K562 (cell line): ENCODE measurements around the gene MSI1. TPM values are rescaled to one million over a fixed set of nuclear protein-coding genes. Genes with fewer than 3 reads are reported as not detected.
A peak's percentile ranks its signal among the peaks of the same experiment; 100 is the strongest.

Experiments
- ATAC-seq: fragments of 200-7000 bp; cut with Tn5 transposase; 3 replicates; pipeline ENCODE4 v1.9.1; 2020; ENCODE audit warnings: moderate library complexity
- BruUV-seq: library from RNA; stranded (reverse); fragments of 400-500 nt; replicated peaks from 2 replicates; lab custom pipeline; 2021; lab: Mats Ljungman, UMichigan
- CTCF ChIA-PET: fragments of 300-600 bp; formaldehyde crosslinking; extraction: SDS; loops from one replicate; lab custom pipeline; 2021; ENCODE audit warnings: low intra/inter-chr PET ratio; lab: Yijun Ruan, JAX
- POLR2A ChIA-PET: fragments of 300-600, 350-650 bp; sonication (Branson Sonifier 250); formaldehyde crosslinking; extraction: SDS; loops from one replicate; lab custom pipeline; 2021; ENCODE audit warnings: antibody characterized with exemption, inconsistent platforms; lab: Yijun Ruan, JAX
- DNase-seq, 4 experiments: peaks; one replicate each; pipeline versions ENCODE4 v3.0.0 to v3.0.0-alpha.2; 2011 to 2018; ENCODE audit warnings: low spot score in 3 of 4, mixed read lengths in 3 of 4; ENCODE audit errors: extremely low read depth in 1 of 4
- FAIRE-seq: peaks from 2 replicates; lab custom pipeline; 2011; peaks lifted over from hg19 to GRCh38; lab: Jason Lieb, UNC
- H2AFZ ChIP-seq: 2 replicates; pipeline ENCODE4 v1.6.0; 2011; ENCODE audit warnings: low read depth, low read length, control low read depth, inconsistent platforms
- H3K27ac ChIP-seq: fragments of 200-600 bp; 3 replicates; pipeline ENCODE4 v1.8.0; 2011; ENCODE audit warnings: low read depth, mild to moderate bottlenecking, control low read depth, inconsistent platforms, low read length, moderate library complexity, mixed read lengths; ENCODE audit errors: extremely low read depth
- H3K27me3 ChIP-seq, 2 experiments: fragments of 300-600 bp in 1 of 2; 2 replicates in 1 of 2; 3 replicates in 1 of 2; pipeline versions ENCODE4 v1.6.0 to v1.8.0; 2011; ENCODE audit warnings: inconsistent platforms in 2 of 2, low read length in 2 of 2, mild to moderate bottlenecking in 1 of 2, mixed read lengths in 1 of 2, moderate library complexity in 1 of 2; ENCODE audit not compliant: control insufficient read depth in 2 of 2, insufficient read depth in 2 of 2
- H3K36me3 ChIP-seq: fragments of 300-600 bp; 3 replicates; pipeline ENCODE4 v1.8.0; 2011; ENCODE audit warnings: mild to moderate bottlenecking, low read length, inconsistent platforms; ENCODE audit not compliant: control insufficient read depth, insufficient read depth
- H3K4me1 ChIP-seq, 2 experiments: fragments of 200-600 bp in 1 of 2; replicated peaks in 1 of 2; 2 replicates in 1 of 2; 3 replicates in 1 of 2; pipeline versions ENCODE4 v1.5.1 to v1.8.0; 2011; ENCODE audit warnings: inconsistent platforms in 2 of 2, low read length in 2 of 2, mild to moderate bottlenecking in 1 of 2, mixed read lengths in 1 of 2, moderate library complexity in 1 of 2; ENCODE audit not compliant: control insufficient read depth in 2 of 2, insufficient read depth in 2 of 2
- H3K4me2 ChIP-seq: 2 replicates; pipeline ENCODE4 v1.6.1; 2011; ENCODE audit warnings: low read length, control low read depth, inconsistent platforms, mixed read lengths; ENCODE audit not compliant: insufficient read depth
- H3K4me3 ChIP-seq: fragments of 200-600 bp; sonication (generic), shearing (Covaris generic); 2 replicates; pipeline ENCODE4 v1.5.1; 2016; ENCODE audit warnings: control low read depth, inconsistent platforms
- H3K79me2 ChIP-seq: fragments of 200-600 bp; 3 replicates; pipeline ENCODE4 v1.8.0; 2011; ENCODE audit warnings: low read length, inconsistent platforms; ENCODE audit not compliant: control insufficient read depth, insufficient read depth
- H3K9ac ChIP-seq, 2 experiments: 2 replicates each; pipeline versions ENCODE4 v1.6.0 to v1.6.1; 2011; ENCODE audit warnings: low read depth in 2 of 2, low read length in 2 of 2, control low read depth in 1 of 2, inconsistent platforms in 1 of 2, mild to moderate bottlenecking in 1 of 2, mixed read lengths in 1 of 2; ENCODE audit not compliant: insufficient read depth in 1 of 2
- H3K9me1 ChIP-seq: one replicate; pipeline ENCODE4 v1.6.0; 2011; ENCODE audit warnings: inconsistent platforms, mild to moderate bottlenecking, low read length, moderate library complexity; ENCODE audit not compliant: control insufficient read depth, insufficient read depth
- H3K9me3 ChIP-seq: replicated peaks from 2 replicates; pipeline ENCODE4 v1.5.1; 2011; ENCODE audit warnings: low read depth, low read length, inconsistent platforms; ENCODE audit not compliant: control insufficient read depth, insufficient read depth
- H4K20me1 ChIP-seq: replicated peaks from 2 replicates; pipeline ENCODE4 v1.6.1; 2011; ENCODE audit warnings: low read length, inconsistent platforms, mixed read lengths; ENCODE audit not compliant: control insufficient read depth, insufficient read depth
- BHLHE40 ChIP-seq: IDR thresholded peaks from 2 replicates; pipeline ENCODE4 v1.6.1; 2011; ENCODE audit warnings: low read length, improper control_type of control experiment
- CHD2 ChIP-seq: IDR thresholded peaks from 2 replicates; pipeline ENCODE4 v1.6.1; 2011; ENCODE audit warnings: low read depth, low read length
- ETV5 ChIP-seq: sonication (generic); formaldehyde crosslinking; IDR thresholded peaks from 2 replicates; pipeline ENCODE4 v1.4.0; 2020; ENCODE audit warnings: low read depth, mild to moderate bottlenecking, missing genetic modification reagents
- HDAC6 ChIP-seq: IDR thresholded peaks from 2 replicates; pipeline ENCODE4 v1.6.1; 2012; ENCODE audit warnings: low read depth, mild to moderate bottlenecking, control low read depth, inconsistent platforms, low read length, moderate library complexity
- MTA2 ChIP-seq: fragments of 450-650 bp; IDR thresholded peaks from 2 replicates; pipeline ENCODE4 v1.6.1; 2016; ENCODE audit warnings: low read depth
- POLR2A ChIP-seq: fragments of 450-650 bp; conservative IDR thresholded peaks from 2 replicates; pipeline ENCODE4 v1.6.1; 2016
- PRMT5 ChIP-seq: sonication (generic); formaldehyde crosslinking; IDR thresholded peaks from 2 replicates; pipeline ENCODE4 v1.5.0; 2020; ENCODE audit warnings: missing genetic modification reagents
- RAD51 ChIP-seq: fragments of 450-650 bp; IDR thresholded peaks from 2 replicates; pipeline ENCODE4 v1.7.1; 2016; ENCODE audit warnings: low read depth, mild to moderate bottlenecking, borderline replicate concordance
- RHOXF2B ChIP-seq: fragments of 250-450 bp; sonication (Bioruptor Pico); conservative IDR thresholded peaks from 2 replicates; pipeline ENCODE4 v1.5.1; 2021
- TBL1XR1 ChIP-seq, 2 experiments: IDR thresholded peaks; 2 replicates each; pipeline ENCODE4 v1.6.1; 2012; ENCODE audit warnings: improper control_type of control experiment in 2 of 2, low read length in 2 of 2, mild to moderate bottlenecking in 1 of 2
- ZBED1 ChIP-seq: IDR thresholded peaks from 2 replicates; pipeline ENCODE4 v1.6.1; 2014
- ZNF589 ChIP-seq: fragments of 200-800 bp; sonication (Bioruptor generic); IDR thresholded peaks from 2 replicates; pipeline ENCODE4 v1.6.1; 2016; ENCODE audit warnings: low read depth, missing genetic modification characterization, missing compliant biosample characterization
- ZNF76 ChIP-seq: fragments of 250-450 bp; sonication (Bioruptor Pico); IDR thresholded peaks from 2 replicates; pipeline ENCODE4 v1.4.0; 2020; ENCODE audit warnings: mild to moderate bottlenecking, moderate library complexity, borderline replicate concordance
- WGBS: fragments of 100-300 bp; shearing (Covaris generic); methylation state at CpG from one replicate; pipeline ENCODE4 v1.1.6; 2016; ENCODE audit warnings: low coverage, mixed read lengths; ENCODE audit not compliant: insufficient coverage; ENCODE audit errors: missing lambda C conversion rate; 5-methylcytosine and 5-hydroxymethylcytosine counted together
- in situ Hi-C: fragments of 300-500 bp; cut with MboI; formaldehyde crosslinking; loops from 4 replicates; pipeline ENCODE4 v1.15.0; 2018; ENCODE audit warnings: inconsistent platforms, mixed read lengths
- intact Hi-C: fragments of 100-400 bp; cut with micrococcal nuclease; formaldehyde crosslinking; loops from 2 replicates; pipeline ENCODE4 v1.14.2; 2022
- polyA plus RNA-seq, 8 experiments: library from polyadenylated mRNA; depleted of rRNA in 4 of 8; stranded (reverse) in 5 of 8; unstranded in 3 of 8; fragments of >200 nt; fragmentation: Nextera tagmentation in 2 of 8; fragmentation: Illumina TruSeq in 1 of 8; extraction: Ambion mirVana in 2 of 8; extraction: Trizol in 1 of 8; gene quantifications; 2 replicates each; pipeline versions ENCODE4 v1.2.1 to v1.2.3, GENCODE V29; 2011 to 2014; ENCODE audit warnings: inconsistent platforms in 1 of 8, missing spikeins in 1 of 8
- total RNA-seq, 7 experiments: library from RNA; depleted of rRNA in 6 of 7; stranded (reverse); fragments of >200 nt in 6 of 7; fragmentation: Illumina TruSeq in 2 of 7; extraction: Trizol in 2 of 7; gene quantifications; 2 replicates each; pipeline versions ENCODE4 v1.2.1 to v1.2.3, GENCODE V29; 2011 to 2021; ENCODE audit warnings: low replicate concordance in 1 of 7
- TF ChIP-seq, protein P1 (sequence below): fragments of 450-650 bp; conservative IDR thresholded peaks from 2 replicates; pipeline ENCODE4 v1.6.1; 2016; ENCODE audit warnings: missing genetic modification characterization, low read depth, mild to moderate bottlenecking, control low read depth, missing compliant biosample characterization
- TF ChIP-seq, protein P2 (sequence below): fragments of 450-650 bp; IDR thresholded peaks from 2 replicates; pipeline ENCODE4 v1.6.1; 2018; ENCODE audit not compliant: partially characterized antibody

MSI1 gene
- total and polyA plus RNA-seq, 9 of the 15 experiments (the other 6 are each of a cell fraction or from before 2014, with no cell fraction given) = 0.16 TPM; not detected in 8

DNA sequence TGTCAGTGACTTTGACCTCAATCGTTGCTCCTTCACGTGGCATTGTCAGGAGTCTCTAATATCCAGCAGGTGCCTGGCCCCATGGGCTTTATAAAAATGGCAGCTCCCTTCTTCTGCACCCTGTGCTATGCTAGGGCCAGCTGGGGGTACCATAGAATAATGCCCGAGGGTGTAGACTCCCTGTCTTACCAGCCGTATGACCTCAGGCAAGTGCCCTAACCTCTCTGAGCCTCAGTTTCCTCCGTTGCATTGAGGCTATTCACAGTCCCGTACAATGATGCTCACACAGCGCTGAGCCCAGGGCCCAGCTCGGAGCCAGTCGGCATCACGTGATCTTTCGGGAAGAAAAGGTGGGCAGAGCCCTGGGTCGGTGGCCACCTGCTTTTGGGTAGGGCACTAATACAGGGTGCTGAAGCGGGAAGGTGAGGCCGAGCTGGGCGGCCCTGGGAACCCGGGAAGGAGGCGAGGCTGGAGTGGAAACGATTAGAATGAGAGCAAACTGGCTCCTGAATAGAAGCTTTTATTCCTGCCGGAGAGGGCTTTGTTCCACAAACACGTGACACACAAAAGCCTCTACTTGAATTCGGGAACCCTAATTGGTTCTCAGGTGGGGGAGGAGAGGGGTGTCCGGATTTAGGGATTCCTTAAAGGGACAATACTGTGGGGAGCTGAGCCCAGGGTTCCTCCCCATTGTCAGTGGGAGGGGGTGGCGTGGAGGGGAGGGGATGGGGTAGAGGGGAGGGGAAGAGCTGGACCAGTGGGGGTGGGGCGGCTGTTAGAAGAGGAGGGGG lies 19.9 kb upstream of the MSI1 start (continued):
- TF ChIP-seq BHLHE40 = 0 out of 2 replicates have a peak, but pooled peaks have one; percentile 6
- no peak for TF ChIP-seq TBL1XR1 (IDR thresholded peaks at IDR 0.05; ENCODE audit: low read length in 2 of 2)
- no peak for TF ChIP-seq PRMT5
- peak; percentile 83 for TF ChIP-seq RAD51
- TF ChIP-seq MTA2 = no peak
- TF ChIP-seq, all 486 proteins: peak for 7

DNA sequence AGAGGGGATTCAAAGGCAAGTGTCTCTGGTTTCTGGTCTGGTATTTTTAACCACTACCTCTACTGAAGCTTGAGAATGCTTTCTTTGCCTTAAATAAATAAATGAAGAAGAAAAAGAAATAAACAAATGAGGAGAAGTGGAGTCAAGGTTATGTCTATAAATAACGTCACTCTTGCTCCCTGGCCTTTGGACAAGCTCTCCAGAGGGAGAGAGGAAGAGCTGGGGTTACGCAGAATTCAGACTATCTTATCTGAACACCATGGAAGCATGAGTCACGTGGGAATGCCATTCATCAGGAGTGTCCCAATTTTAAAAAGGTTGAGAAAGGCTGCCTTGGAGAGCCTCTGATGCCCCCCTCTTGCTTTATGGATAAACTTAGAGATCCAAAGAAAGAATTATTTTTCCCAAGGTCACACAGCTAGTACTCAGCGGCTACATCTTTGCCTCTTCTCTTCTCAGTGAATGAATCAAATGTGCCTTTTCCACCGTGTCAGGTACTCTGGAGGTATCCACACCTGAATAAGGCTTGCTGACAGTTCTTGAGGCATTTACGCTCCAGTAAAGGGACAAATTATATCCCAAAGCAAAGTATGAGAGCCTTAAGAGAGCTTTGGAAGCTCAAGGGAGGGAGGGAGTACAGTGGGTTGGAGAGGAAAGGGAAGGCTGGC lies 12.9 kb upstream of the MSI1 start:
- H3K27me3 ChIP-seq = peaks cover 3% of the 10 kb centered on the region in 2 experiments; a peak in 3 of 5 replicates
- 0% methylated on average over 6 of the region's 6 CpGs for WGBS
- no peaks in the 10 kb centered on the region for H3K36me3 ChIP-seq
- peaks cover 20 to 26% of the 10 kb centered on the region in 2 experiments for H3K4me1 ChIP-seq
- H3K9ac ChIP-seq = peak overlapping the region in 1 of 2 experiments; percentile 29; a peak in 1 of 4 replicates
- H3K9me3 ChIP-seq = no peaks in the 10 kb centered on the region
- intact Hi-C loops (no loop called here), in situ Hi-C loops (no loop called here)
- no peak overlapping the region for H2AFZ ChIP-seq
- no TSS peak for BruUV-seq
- H4K20me1 ChIP-seq = no peaks in the 10 kb centered on the region
- H3K9me1 ChIP-seq = no peaks in the 10 kb centered on the region
- peak; percentile 84 for FAIRE-seq
- H3K4me2 ChIP-seq = peak overlapping the region; percentile 51; the same call in 1 of the 2 replicates
- no peak overlapping the region for H3K4me3 ChIP-seq
- H3K27ac ChIP-seq = no peak overlapping the region
- CTCF ChIA-PET = no interaction called here
- POLR2A ChIA-PET = interaction anchor here (0.7 to 1.9 kb wide), 6 partner anchors 9 to 90 kb away, joined by 3 to 7 read pairs (median 4); partner anchors contain the start of genes RNU4-1 and RNU4-2
- DNase-seq = peak; percentile 61 to 81 (median 67)
- H3K79me2 ChIP-seq = no peaks in the 10 kb centered on the region
- ATAC-seq = peak; percentile 84
- TF ChIP-seq ZBED1 (no peak), POLR2A (no peak), ZNF76 (CRISPR knock-in tag) (no peak), CHD2 (no peak), RHOXF2B (no peak), ZNF589 (CRISPR knock-in tag) (no peak), HDAC6 (no peak), ETV5 (no peak)
- TF ChIP-seq, protein P1, sequence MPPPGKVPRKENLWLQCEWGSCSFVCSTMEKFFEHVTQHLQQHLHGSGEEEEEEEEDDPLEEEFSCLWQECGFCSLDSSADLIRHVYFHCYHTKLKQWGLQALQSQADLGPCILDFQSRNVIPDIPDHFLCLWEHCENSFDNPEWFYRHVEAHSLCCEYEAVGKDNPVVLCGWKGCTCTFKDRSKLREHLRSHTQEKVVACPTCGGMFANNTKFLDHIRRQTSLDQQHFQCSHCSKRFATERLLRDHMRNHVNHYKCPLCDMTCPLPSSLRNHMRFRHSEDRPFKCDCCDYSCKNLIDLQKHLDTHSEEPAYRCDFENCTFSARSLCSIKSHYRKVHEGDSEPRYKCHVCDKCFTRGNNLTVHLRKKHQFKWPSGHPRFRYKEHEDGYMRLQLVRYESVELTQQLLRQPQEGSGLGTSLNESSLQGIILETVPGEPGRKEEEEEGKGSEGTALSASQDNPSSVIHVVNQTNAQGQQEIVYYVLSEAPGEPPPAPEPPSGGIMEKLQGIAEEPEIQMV = no peak
- TF ChIP-seq, protein P2, sequence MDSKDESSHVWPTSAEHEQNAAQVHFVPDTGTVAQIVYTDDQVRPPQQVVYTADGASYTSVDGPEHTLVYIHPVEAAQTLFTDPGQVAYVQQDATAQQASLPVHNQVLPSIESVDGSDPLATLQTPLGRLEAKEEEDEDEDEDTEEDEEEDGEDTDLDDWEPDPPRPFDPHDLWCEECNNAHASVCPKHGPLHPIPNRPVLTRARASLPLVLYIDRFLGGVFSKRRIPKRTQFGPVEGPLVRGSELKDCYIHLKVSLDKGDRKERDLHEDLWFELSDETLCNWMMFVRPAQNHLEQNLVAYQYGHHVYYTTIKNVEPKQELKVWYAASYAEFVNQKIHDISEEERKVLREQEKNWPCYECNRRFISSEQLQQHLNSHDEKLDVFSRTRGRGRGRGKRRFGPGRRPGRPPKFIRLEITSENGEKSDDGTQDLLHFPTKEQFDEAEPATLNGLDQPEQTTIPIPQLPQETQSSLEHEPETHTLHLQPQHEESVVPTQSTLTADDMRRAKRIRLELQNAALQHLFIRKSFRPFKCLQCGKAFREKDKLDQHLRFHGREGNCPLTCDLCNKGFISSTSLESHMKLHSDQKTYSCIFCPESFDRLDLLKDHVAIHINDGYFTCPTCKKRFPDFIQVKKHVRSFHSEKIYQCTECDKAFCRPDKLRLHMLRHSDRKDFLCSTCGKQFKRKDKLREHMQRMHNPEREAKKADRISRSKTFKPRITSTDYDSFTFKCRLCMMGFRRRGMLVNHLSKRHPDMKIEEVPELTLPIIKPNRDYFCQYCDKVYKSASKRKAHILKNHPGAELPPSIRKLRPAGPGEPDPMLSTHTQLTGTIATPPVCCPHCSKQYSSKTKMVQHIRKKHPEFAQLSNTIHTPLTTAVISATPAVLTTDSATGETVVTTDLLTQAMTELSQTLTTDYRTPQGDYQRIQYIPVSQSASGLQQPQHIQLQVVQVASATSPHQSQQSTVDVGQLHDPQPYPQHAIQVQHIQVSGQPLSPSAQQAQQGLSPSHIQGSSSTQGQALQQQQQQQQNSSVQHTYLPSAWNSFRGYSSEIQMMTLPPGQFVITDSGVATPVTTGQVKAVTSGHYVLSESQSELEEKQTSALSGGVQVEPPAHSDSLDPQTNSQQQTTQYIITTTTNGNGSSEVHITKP = peak; percentile 31
